Peyer's patch (tissue), 4 donors: Measurements from ENCODE around the gene ZNF48. TPM values are rescaled to one million over a fixed set of nuclear protein-coding genes. Genes with fewer than 3 reads are reported as not detected.

Experiments used
- DNase-seq, 3 donors: peaks; one replicate each; pipeline ENCODE4 v3.0.0-alpha.2; 2017 to 2019
- H3K27ac ChIP-seq, 4 donors: fragments of 200-600 bp; sonication (generic); one replicate each; pipeline ENCODE4 v1.5.1; 2016 to 2019
- H3K27me3 ChIP-seq, 2 donors: fragments of 200-600 bp; sonication (generic); one replicate each; pipeline ENCODE4 v1.5.1; 2019
- H3K36me3 ChIP-seq, 3 donors: fragments of 200-600 bp; sonication (generic); one replicate each; pipeline ENCODE4 v1.5.1; 2016 to 2019
- H3K4me1 ChIP-seq, 4 donors: fragments of 200-600 bp; sonication (generic); one replicate each; pipeline ENCODE4 v1.5.1; 2016 to 2019
- H3K4me3 ChIP-seq, 4 donors: fragments of 200-600 bp; sonication (generic); 1 replicate in 3 of 4; 2 replicates in 1 of 4; pipeline ENCODE4 v1.5.1; 2016 to 2019; ENCODE audit warnings: mild to moderate bottlenecking in 1 of 4
- H3K9me3 ChIP-seq, 4 donors: fragments of 200-600 bp; sonication (generic); one replicate each; pipeline ENCODE4 v1.5.1; 2016 to 2019; ENCODE audit warnings: mild to moderate bottlenecking in 1 of 4
- POLR2A ChIP-seq, 2 donors: fragments of 450-650 bp; IDR thresholded peaks; one replicate each; pipeline ENCODE4 v1.5.1; 2017; ENCODE audit warnings: antibody characterized with exemption in 2 of 2, mild to moderate bottlenecking in 2 of 2, moderate library complexity in 2 of 2
- total RNA-seq, 4 donors: library from RNA; depleted of rRNA; stranded (reverse); fragments of >200 nt; gene quantifications; one replicate each; pipeline ENCODE4 v1.1.0, GENCODE V29; 2016
- TF ChIP-seq, protein P1 (sequence below), 6 experiments: fragments of 450-650 bp in 4 of 6; fragments of 200-600 bp in 2 of 6; sonication (generic) in 1 of 6; IDR thresholded peaks; one replicate each; pipeline ENCODE4 v1.5.1; 2017 to 2019; ENCODE audit warnings: antibody characterized with exemption in 6 of 6, mild to moderate bottlenecking in 3 of 6, moderate library complexity in 1 of 6

ZNF48 gene
- total RNA-seq, 4 donors from 2014 or later: 4.2 to 9.7 (median 7.1) TPM

GRCh38 chr16:30353438-30354129, 41.6 kb upstream of the ZNF48 start:
- Histone ChIP-seq H3K27me3 (no peaks in the 10 kb centered on the region), H3K4me1 (peaks cover 0 to 62% (median 12%) of the 10 kb centered on the region in 4 donors), H3K36me3 (peaks cover 0 to 54% (median 0%) of the 10 kb centered on the region in 3 donors), H3K4me3 (peak overlapping the region in 2 of 4 donors; percentile 68 to 71), H3K9me3 (no peaks in the 10 kb centered on the region), H3K27ac (peak overlapping the region in 3 of 4 donors; percentile 86 to 98 (median 93))
- DNase-seq: peak in 1 of 3 donors; percentile 48
- TF ChIP-seq, protein P1, sequence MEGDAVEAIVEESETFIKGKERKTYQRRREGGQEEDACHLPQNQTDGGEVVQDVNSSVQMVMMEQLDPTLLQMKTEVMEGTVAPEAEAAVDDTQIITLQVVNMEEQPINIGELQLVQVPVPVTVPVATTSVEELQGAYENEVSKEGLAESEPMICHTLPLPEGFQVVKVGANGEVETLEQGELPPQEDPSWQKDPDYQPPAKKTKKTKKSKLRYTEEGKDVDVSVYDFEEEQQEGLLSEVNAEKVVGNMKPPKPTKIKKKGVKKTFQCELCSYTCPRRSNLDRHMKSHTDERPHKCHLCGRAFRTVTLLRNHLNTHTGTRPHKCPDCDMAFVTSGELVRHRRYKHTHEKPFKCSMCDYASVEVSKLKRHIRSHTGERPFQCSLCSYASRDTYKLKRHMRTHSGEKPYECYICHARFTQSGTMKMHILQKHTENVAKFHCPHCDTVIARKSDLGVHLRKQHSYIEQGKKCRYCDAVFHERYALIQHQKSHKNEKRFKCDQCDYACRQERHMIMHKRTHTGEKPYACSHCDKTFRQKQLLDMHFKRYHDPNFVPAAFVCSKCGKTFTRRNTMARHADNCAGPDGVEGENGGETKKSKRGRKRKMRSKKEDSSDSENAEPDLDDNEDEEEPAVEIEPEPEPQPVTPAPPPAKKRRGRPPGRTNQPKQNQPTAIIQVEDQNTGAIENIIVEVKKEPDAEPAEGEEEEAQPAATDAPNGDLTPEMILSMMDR (IDR thresholded peaks at IDR 0.05): no peak

DNA sequence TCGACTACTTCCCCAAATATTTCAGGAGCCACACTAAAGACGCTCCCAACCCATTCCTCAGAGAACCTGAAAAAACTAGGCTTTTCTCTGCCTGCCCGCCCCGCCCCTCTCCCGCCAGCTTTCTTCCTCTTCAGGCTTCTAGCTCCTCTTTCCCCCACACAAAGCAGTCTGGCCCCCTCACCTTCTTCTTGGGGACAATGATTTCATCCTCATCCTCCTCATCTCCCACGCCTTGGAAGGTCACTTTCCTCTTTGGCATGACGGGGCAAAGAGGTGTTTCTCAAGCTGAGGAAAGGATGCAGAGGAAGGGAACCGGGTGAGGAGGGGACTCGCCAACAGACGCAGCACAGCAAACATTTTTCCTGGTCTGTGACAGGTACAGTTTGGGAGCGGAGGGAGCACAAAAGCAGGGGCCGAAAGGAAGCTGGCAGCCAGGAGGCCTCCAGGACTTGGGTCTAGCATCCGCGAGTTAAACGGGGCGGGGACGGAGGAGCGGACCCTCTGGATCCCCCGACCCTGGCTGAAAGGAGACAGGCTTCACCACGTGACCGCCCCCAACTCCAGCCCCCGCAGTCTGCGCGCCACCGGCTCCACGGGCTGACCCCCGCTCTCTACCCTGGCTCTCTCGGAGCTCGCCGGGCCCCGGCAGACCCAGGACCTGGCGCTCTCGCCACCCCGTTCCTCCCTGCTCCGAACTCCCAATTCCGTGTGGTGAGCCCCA, 40.6 kb upstream of the ZNF48 start:
- Histone ChIP-seq H3K27ac (peak overlapping the region; percentile 86 to 98 (median 90)), H3K9me3 (no peaks in the 10 kb centered on the region), H3K4me1 (peaks cover 0 to 62% (median 10%) of the 10 kb centered on the region in 4 donors), H3K27me3 (no peaks in the 10 kb centered on the region), H3K36me3 (peaks cover 0 to 64% (median 0%) of the 10 kb centered on the region in 3 donors), H3K4me3 (peak overlapping the region; percentile 66 to 93 (median 70))
- no peak for DNase-seq
- TF ChIP-seq POLR2A (IDR thresholded peaks at IDR 0.05): no peak
- TF ChIP-seq, protein P1 (IDR thresholded peaks at IDR 0.05): no peak

DNA sequence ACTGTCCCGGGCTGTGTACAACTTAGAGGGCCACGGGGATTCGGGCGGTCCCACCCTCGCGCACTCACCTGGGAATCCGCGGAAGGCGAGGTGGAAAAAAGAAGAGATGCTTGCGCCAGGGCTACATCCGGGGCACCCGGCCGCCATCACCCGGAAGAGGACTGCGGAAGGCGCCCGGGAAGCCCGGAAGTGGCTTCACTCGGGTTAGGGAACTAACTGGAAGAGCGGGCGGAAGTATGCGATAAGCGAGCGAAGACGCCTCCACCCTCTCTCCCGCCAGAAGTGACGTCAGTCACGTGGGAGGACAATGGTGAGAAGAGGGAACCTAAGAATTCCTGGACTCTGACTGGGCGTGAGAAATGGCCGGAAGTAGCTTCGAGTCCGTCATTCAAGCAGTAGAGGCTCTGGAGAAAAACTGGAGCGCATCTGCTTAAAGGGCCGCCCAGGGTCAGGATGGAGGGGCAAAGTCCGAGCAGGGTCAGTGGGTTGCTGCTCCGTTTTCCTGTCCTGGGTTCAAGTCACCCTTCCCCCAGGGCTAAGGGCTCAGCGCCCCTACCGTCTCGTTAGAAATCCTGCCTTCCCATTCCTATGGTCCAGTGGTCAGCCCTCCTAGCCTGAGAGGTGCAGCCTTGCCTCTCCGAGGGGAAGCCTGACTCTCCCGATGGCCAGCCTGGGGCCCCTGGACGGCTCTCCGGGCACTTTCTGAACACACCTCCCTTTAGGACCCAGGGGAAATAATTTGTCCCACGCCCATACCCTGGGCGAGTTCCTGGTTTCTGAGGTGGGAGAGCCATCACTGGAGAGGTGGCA, 39.9 kb upstream of the ZNF48 start, which contains the start of gene CD2BP2:
CD2BP2 (minus strand) TSS at position 165 of the 810 bp plus-strand sequence. CDS start 627 bp downstream, outside the sequence.
- H3K36me3 ChIP-seq: peaks cover 0 to 70% (median 0%) of the 10 kb centered on the region in 3 donors

DNA sequence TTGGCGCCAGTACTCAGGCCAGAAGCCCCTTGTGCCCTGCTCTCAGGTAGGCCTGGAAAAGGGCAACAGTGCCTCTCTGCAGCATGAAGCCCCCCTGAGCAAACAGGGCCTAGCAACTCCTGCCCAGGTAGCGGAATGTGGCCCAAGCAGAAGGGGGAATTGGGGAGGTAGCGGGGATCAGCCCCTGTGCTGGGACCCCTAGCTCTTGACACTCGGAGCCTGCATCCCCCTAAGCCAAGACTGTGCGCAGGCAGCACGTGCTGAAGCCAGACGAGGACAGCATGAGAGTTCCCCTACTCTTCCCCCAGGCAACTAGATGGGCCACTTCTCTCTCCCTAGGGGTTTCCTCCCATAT, 39.3 kb upstream of the ZNF48 start:
- no peak for DNase-seq
- Histone ChIP-seq H3K27ac (peak overlapping the region; percentile 86 to 98 (median 90)), H3K4me1 (peaks cover 0 to 53% (median 8%) of the 10 kb centered on the region in 4 donors), H3K9me3 (no peaks in the 10 kb centered on the region), H3K4me3 (peak overlapping the region; percentile 66 to 93 (median 70)), H3K36me3 (peaks cover 0 to 70% (median 0%) of the 10 kb centered on the region in 3 donors), H3K27me3 (no peaks in the 10 kb centered on the region)
- no peak for TF ChIP-seq POLR2A (IDR thresholded peaks at IDR 0.05)
- TF ChIP-seq, protein P1 (IDR thresholded peaks at IDR 0.05): no peak

More for the DNA sequence above, 39.9 kb upstream of the ZNF48 start, which contains the start of gene CD2BP2:
- DNase-seq: peak; percentile 94 to 98 (median 95)
- H3K9me3 ChIP-seq: no peaks in the 10 kb centered on the region
- H3K27me3 ChIP-seq: no peaks in the 10 kb centered on the region
- H3K27ac ChIP-seq: peak within 1 kb of the TSS; percentile 86 to 98 (median 90)
- H3K4me1 ChIP-seq: peaks cover 0 to 59% (median 10%) of the 10 kb centered on the region in 4 donors
- TF ChIP-seq POLR2A (IDR thresholded peaks at IDR 0.05): peak; percentile 34 to 58
- TF ChIP-seq, protein P1 (IDR thresholded peaks at IDR 0.05): peak in 2 of 6 experiments; percentile 21 to 22
- H3K4me3 ChIP-seq: peak within 1 kb of the TSS; percentile 66 to 93 (median 70)
